ENCODE results near the gene CALHM4.

CALHM4 gene

GRCh38 chr6:116522896-116523295, 30.7 kb upstream of the CALHM4 start:
- no peak overlapping the region for H3K9ac ChIP-seq (ENCODE audit: low read depth, low read length)
- no peak overlapping the region for H3K27ac ChIP-seq (ENCODE audit: low read depth, low read length)
- H3K4me3 ChIP-seq (ENCODE audit: low read depth, low read length) = no peak overlapping the region
- no peaks in the 10 kb centered on the region for H3K36me3 ChIP-seq (ENCODE audit: control insufficient read depth, insufficient read depth, low read length)
- no peaks in the 10 kb centered on the region for H3K9me3 ChIP-seq (ENCODE audit: control insufficient read depth, insufficient read depth, low read length)
- no peaks in the 10 kb centered on the region for H3K27me3 ChIP-seq (ENCODE audit: control insufficient read depth, insufficient read depth, low read length)
- peaks cover 26% of the 10 kb centered on the region for H3K4me1 ChIP-seq (ENCODE audit: control insufficient read depth, insufficient read depth, low read length)

DNA sequence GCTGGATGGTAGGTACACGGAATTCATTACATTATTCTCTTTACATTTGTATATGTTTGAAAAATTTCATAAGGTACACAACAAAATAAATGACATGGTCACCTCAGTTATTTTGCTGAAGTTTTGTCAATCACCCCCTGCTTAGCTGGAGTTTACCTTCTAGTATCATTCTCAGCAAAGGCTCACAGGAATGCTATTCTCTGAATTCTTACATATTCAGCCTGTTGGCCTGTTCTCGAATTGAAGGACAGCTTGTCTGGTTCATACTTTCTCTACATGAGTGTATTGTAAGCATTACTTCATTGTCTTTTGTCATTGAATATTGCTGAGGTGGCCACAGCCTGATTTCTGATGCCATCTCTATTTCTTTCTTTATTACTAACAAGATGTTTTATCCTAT, 29.3 kb upstream of the CALHM4 start:
- H3K9me3 ChIP-seq (ENCODE audit: control insufficient read depth, insufficient read depth, low read length) = no peaks in the 10 kb centered on the region
- H3K4me1 ChIP-seq (ENCODE audit: control insufficient read depth, insufficient read depth, low read length) = peaks cover 38% of the 10 kb centered on the region
- H3K36me3 ChIP-seq (ENCODE audit: control insufficient read depth, insufficient read depth, low read length) = no peaks in the 10 kb centered on the region
- H3K9ac ChIP-seq (ENCODE audit: low read depth, low read length) = no peak overlapping the region
- H3K27ac ChIP-seq (ENCODE audit: low read depth, low read length) = no peak overlapping the region
- no peaks in the 10 kb centered on the region for H3K27me3 ChIP-seq (ENCODE audit: control insufficient read depth, insufficient read depth, low read length)
- no peak overlapping the region for H3K4me3 ChIP-seq (ENCODE audit: low read depth, low read length)

- Histone ChIP-seq H3K4me1 (ENCODE audit: control insufficient read depth, insufficient read depth, low read length) (peaks cover 56% of the 10 kb centered on the region), H3K27ac (ENCODE audit: low read depth, low read length) (no peak overlapping the region), H3K9me3 (ENCODE audit: control insufficient read depth, insufficient read depth, low read length) (no peaks in the 10 kb centered on the region), H3K9ac (ENCODE audit: low read depth, low read length) (no peak overlapping the region), H3K27me3 (ENCODE audit: control insufficient read depth, insufficient read depth, low read length) (no peaks in the 10 kb centered on the region), H3K4me3 (ENCODE audit: low read depth, low read length) (no peak overlapping the region), H3K36me3 (ENCODE audit: control insufficient read depth, insufficient read depth, low read length) (no peaks in the 10 kb centered on the region)
Observed at GRCh38 chr6:116528133-116528532, 25.4 kb upstream of the CALHM4 start.

DNA sequence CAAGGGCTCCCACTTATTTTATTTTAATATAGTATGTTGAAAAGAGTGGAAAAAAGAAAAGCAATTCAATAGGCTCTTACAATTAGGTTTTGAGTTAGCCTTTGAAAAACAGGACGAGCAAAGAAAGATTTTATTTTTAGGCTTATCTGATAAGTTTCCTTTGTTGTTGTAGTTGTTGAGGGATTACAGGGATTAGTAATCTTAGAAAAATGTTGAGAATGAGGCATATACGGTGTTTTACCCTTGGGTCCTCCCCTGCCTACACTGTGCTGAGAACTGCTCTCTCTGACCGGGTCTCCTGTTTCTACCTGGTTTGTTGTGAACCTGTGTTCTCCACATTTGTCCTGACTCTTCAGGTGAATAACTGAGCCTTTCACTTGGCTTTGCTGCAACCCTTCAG, 24.8 kb upstream of the CALHM4 start:
- peak overlapping the region; percentile 44 for H3K27ac ChIP-seq (ENCODE audit: low read depth, low read length)
- no peak overlapping the region for H3K4me3 ChIP-seq (ENCODE audit: low read depth, low read length)
- H3K27me3 ChIP-seq (ENCODE audit: control insufficient read depth, insufficient read depth, low read length) = no peaks in the 10 kb centered on the region
- no peaks in the 10 kb centered on the region for H3K9me3 ChIP-seq (ENCODE audit: control insufficient read depth, insufficient read depth, low read length)
- no peaks in the 10 kb centered on the region for H3K36me3 ChIP-seq (ENCODE audit: control insufficient read depth, insufficient read depth, low read length)
- no peak overlapping the region for H3K9ac ChIP-seq (ENCODE audit: low read depth, low read length)
- H3K4me1 ChIP-seq (ENCODE audit: control insufficient read depth, insufficient read depth, low read length) = peaks cover 55% of the 10 kb centered on the region

GRCh38 chr6:116529466-116530290, 23.9 kb upstream of the CALHM4 start:
- Histone ChIP-seq H3K36me3 (ENCODE audit: control insufficient read depth, insufficient read depth, low read length) (no peaks in the 10 kb centered on the region), H3K27me3 (ENCODE audit: control insufficient read depth, insufficient read depth, low read length) (no peaks in the 10 kb centered on the region), H3K4me1 (ENCODE audit: control insufficient read depth, insufficient read depth, low read length) (peaks cover 50% of the 10 kb centered on the region), H3K27ac (ENCODE audit: low read depth, low read length) (peak overlapping the region; percentile 44), H3K9ac (ENCODE audit: low read depth, low read length) (no peak overlapping the region), H3K4me3 (ENCODE audit: low read depth, low read length) (peak overlapping the region; percentile 26; the same call in 1 of the 2 replicates), H3K9me3 (ENCODE audit: control insufficient read depth, insufficient read depth, low read length) (no peaks in the 10 kb centered on the region)

- H3K9ac ChIP-seq (ENCODE audit: low read depth, low read length) = no peak overlapping the region
- no peak overlapping the region for H3K27ac ChIP-seq (ENCODE audit: low read depth, low read length)
- H3K4me3 ChIP-seq (ENCODE audit: low read depth, low read length) = no peak overlapping the region
- no peaks in the 10 kb centered on the region for H3K36me3 ChIP-seq (ENCODE audit: control insufficient read depth, insufficient read depth, low read length)
- no peaks in the 10 kb centered on the region for H3K27me3 ChIP-seq (ENCODE audit: control insufficient read depth, insufficient read depth, low read length)
- peaks cover 46% of the 10 kb centered on the region for H3K4me1 ChIP-seq (ENCODE audit: control insufficient read depth, insufficient read depth, low read length)
- no peaks in the 10 kb centered on the region for H3K9me3 ChIP-seq (ENCODE audit: control insufficient read depth, insufficient read depth, low read length)
Observed at GRCh38 chr6:116530436-116530835, 23.1 kb upstream of the CALHM4 start.

DNA sequence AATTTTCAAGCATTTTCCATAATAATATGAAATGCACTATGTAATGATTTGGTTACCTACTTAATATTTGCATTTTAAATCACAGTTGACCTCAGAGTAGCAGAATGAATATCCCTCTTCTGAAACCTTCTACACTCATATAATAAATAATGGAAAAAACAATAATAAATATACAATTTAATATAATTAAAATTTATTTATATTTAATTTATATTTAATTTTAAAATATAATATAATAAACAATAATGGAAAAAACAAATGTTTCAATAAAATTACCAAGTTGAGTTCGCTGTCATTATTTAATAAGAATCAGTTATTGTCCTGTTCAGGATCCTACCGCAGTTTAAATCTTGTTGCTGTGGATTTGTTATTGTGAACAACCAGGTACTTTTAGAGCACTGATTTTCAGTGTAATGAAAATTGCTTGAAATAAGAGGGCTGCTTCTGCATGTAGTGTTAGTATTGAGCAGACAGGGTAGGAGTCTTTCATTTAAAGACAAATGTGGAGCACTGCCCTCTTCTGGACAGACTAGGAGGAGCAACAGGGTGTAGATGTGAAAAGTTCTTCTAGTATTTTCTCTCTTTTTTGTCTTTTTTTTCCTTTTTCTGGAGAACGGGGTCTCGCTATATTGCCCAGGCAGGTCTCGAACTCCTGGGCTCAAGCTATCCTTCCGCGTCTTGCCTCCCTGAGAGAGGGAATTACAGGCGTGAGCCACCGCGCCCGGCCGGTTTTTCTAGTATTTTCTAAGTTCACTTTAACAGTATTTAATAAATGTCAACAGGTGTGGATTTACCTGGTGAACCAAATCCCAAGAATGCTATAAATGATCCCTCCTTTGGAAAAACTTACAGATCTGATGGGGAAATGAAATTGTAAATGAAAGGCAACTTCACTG, 21.6 kb upstream of the CALHM4 start:
- Histone ChIP-seq H3K4me1 (ENCODE audit: control insufficient read depth, insufficient read depth, low read length) (peaks cover 49% of the 10 kb centered on the region), H3K9ac (ENCODE audit: low read depth, low read length) (no peak overlapping the region), H3K9me3 (ENCODE audit: control insufficient read depth, insufficient read depth, low read length) (no peaks in the 10 kb centered on the region), H3K27me3 (ENCODE audit: control insufficient read depth, insufficient read depth, low read length) (no peaks in the 10 kb centered on the region), H3K27ac (ENCODE audit: low read depth, low read length) (no peak overlapping the region), H3K36me3 (ENCODE audit: control insufficient read depth, insufficient read depth, low read length) (no peaks in the 10 kb centered on the region), H3K4me3 (ENCODE audit: low read depth, low read length) (no peak overlapping the region)

- Histone ChIP-seq H3K9me3 (ENCODE audit: control insufficient read depth, insufficient read depth, low read length) (no peaks in the 10 kb centered on the region), H3K9ac (ENCODE audit: low read depth, low read length) (no peak overlapping the region), H3K27ac (ENCODE audit: low read depth, low read length) (peak overlapping the region; percentile 3), H3K27me3 (ENCODE audit: control insufficient read depth, insufficient read depth, low read length) (no peaks in the 10 kb centered on the region), H3K36me3 (ENCODE audit: control insufficient read depth, insufficient read depth, low read length) (no peaks in the 10 kb centered on the region), H3K4me3 (ENCODE audit: low read depth, low read length) (no peak overlapping the region), H3K4me1 (ENCODE audit: control insufficient read depth, insufficient read depth, low read length) (peaks cover 45% of the 10 kb centered on the region)
Observed at GRCh38 chr6:116533233-116533957, 20.2 kb upstream of the CALHM4 start.

DNA sequence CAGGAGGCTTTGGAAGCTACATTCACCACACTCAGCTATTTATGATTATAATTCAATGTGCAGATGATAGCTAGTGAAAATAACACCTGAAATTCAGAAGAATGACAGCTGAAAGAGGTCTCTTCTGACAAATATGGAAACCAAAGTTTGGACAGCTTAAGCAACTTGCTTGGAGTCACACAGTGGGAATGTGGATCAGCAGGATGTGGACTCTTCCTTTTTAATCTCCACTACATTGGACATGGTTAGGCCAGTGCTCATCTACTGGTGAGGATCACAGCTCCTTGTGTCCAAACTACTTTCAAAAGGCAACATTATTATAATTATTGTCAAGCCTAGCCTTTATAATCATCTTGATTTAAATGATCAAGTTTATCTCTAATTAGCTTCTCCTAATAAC, 18.4 kb upstream of the CALHM4 start:
- H3K9me3 ChIP-seq (ENCODE audit: control insufficient read depth, insufficient read depth, low read length) = no peaks in the 10 kb centered on the region
- no peak overlapping the region for H3K9ac ChIP-seq (ENCODE audit: low read depth, low read length)
- no peaks in the 10 kb centered on the region for H3K27me3 ChIP-seq (ENCODE audit: control insufficient read depth, insufficient read depth, low read length)
- H3K4me1 ChIP-seq (ENCODE audit: control insufficient read depth, insufficient read depth, low read length) = peaks cover 27% of the 10 kb centered on the region
- H3K36me3 ChIP-seq (ENCODE audit: control insufficient read depth, insufficient read depth, low read length) = no peaks in the 10 kb centered on the region
- no peak overlapping the region for H3K27ac ChIP-seq (ENCODE audit: low read depth, low read length)
- H3K4me3 ChIP-seq (ENCODE audit: low read depth, low read length) = no peak overlapping the region

DNA sequence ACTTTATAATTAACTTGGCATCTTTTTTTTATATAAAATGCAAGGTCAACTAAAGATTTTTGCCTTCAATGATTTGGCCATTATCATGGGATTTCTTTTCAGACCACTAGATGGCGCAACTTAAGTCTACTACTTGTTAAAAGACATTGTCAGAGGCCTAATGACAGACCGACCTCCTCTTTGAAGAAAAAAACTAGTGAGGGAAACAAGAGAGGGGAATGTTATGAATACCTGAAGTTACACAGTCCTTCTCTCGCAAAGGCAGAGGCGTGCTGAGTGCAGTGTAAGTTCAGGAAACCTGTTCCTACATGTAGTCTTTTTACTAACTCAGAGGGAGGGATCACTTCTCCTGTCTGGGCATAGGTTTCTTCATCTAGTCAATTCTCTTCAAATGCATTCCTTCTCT, 17.3 kb upstream of the CALHM4 start:
- Histone ChIP-seq H3K27me3 (ENCODE audit: control insufficient read depth, insufficient read depth, low read length) (no peaks in the 10 kb centered on the region), H3K36me3 (ENCODE audit: control insufficient read depth, insufficient read depth, low read length) (no peaks in the 10 kb centered on the region), H3K4me3 (ENCODE audit: low read depth, low read length) (no peak overlapping the region), H3K27ac (ENCODE audit: low read depth, low read length) (no peak overlapping the region), H3K9me3 (ENCODE audit: control insufficient read depth, insufficient read depth, low read length) (no peaks in the 10 kb centered on the region), H3K4me1 (ENCODE audit: control insufficient read depth, insufficient read depth, low read length) (peaks cover 19% of the 10 kb centered on the region), H3K9ac (ENCODE audit: low read depth, low read length) (no peak overlapping the region)

All from HUES48 (cell line).